ENCODE measurements around the gene DHDH. TPM values are rescaled to one million over a fixed set of nuclear protein-coding genes. Genes with fewer than 3 reads are reported as not detected.
"Not testable (repeated sequence)": the region's sequence is repeated elsewhere in the genome, so short reads cannot be mapped to it uniquely, and the experiment has no call there.

Gene DHDH
- total RNA-seq, 2 experiments from 2014 or later: not detected

DNA sequence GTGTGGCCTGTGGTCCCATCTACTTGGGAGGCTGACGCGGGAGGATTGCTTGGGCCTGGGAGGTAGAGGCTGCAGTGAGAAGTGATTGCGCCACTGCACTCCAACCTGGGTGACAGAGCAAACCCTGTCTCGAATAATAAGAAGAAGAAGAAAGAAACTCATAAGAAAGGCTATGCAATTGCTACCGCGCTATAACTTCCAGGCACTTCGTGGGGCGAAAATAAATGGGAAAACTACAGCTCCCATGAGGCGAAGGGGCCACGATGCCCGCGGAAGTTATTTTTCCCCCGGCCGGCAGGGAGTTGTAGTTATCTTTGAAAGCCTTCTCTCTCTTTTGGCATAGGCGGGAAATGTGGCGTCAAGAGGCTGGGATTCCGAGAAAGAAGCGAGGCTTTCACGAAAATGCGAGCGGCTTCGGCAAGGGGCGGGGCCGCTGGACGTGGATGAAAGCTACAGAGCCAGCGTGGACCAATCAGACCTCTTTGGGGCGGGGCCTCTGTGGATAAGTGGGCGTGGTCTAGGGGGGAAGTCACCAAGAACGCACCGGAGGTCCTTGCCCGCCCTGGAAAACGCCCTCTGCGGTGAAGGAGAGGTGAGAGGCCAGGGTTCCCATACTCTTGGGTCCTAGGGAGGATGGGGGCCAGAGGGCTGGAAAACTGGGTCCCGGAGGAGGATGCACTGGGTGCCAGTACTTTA lies 33.6 kb upstream of the DHDH start, which contains the start of gene NUCB1:
NUCB1 (plus strand) TSS at position 532 of the 696 bp plus-strand sequence. CDS start 485 bp downstream, outside the sequence.
- no TSS peak for BruUV-seq (replicated peaks)
- H3K79me2 ChIP-seq (ENCODE audit: insufficient read depth, low read depth, low read length): peaks cover 5% of the 10 kb centered on the region; the same call in 1 of the 2 replicates
- H3K9me3 ChIP-seq (ENCODE audit: low read length): no peaks in the 10 kb centered on the region
- DNase-seq (ENCODE audit: low spot score): peak; percentile 98
- ChIA-PET POLR2A (interaction anchor here (0.5 kb wide), 1 partner anchor 66 kb away, joined by 4 read pairs; no protein-coding TSS in a partner anchor), CTCF (ENCODE audit: unreplicated experiment) (interaction anchor here (1.0 kb wide), 1 partner anchor 14 kb away, joined by 3 read pairs; no protein-coding TSS in a partner anchor)
- peak within 1 kb of the TSS; percentile 86 for H3K4me3 ChIP-seq (ENCODE audit: low read depth, low read length, poor library complexity, severe bottlenecking)
- peaks cover 16% of the 10 kb centered on the region for H3K36me3 ChIP-seq (ENCODE audit: insufficient read depth, low read length)
- H4K20me1 ChIP-seq (ENCODE audit: insufficient read depth, low read length): no peaks in the 10 kb centered on the region
- peak within 1 kb of the TSS; percentile 87 for H2AFZ ChIP-seq (ENCODE audit: low read length)
- TF ChIP-seq, protein P1, sequence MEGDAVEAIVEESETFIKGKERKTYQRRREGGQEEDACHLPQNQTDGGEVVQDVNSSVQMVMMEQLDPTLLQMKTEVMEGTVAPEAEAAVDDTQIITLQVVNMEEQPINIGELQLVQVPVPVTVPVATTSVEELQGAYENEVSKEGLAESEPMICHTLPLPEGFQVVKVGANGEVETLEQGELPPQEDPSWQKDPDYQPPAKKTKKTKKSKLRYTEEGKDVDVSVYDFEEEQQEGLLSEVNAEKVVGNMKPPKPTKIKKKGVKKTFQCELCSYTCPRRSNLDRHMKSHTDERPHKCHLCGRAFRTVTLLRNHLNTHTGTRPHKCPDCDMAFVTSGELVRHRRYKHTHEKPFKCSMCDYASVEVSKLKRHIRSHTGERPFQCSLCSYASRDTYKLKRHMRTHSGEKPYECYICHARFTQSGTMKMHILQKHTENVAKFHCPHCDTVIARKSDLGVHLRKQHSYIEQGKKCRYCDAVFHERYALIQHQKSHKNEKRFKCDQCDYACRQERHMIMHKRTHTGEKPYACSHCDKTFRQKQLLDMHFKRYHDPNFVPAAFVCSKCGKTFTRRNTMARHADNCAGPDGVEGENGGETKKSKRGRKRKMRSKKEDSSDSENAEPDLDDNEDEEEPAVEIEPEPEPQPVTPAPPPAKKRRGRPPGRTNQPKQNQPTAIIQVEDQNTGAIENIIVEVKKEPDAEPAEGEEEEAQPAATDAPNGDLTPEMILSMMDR (conservative IDR thresholded peaks at IDR 0.05; ENCODE audit: low read length): peak; percentile 47; the same call in 1 of the 2 replicates
- TF ChIP-seq EZH2phosphoT487 (IDR thresholded peaks at IDR 0.05; ENCODE audit: borderline replicate concordance, low read depth, low read length): no peak
- peaks cover 15% of the 10 kb centered on the region for H3K4me1 ChIP-seq (ENCODE audit: insufficient read depth, low read length, poor library complexity, severe bottlenecking)
- H3K9me2 ChIP-seq (ENCODE audit: insufficient read depth, low read length): no peaks in the 10 kb centered on the region
- H3K27ac ChIP-seq (ENCODE audit: low read depth, low read length, poor library complexity, severe bottlenecking): peak within 1 kb of the TSS; percentile 69
- H3K4me2 ChIP-seq (ENCODE audit: low read length): peak within 1 kb of the TSS; percentile 85
- intact Hi-C loops (cut with micrococcal nuclease; ENCODE audit: unreplicated experiment): no loop called here

DNA sequence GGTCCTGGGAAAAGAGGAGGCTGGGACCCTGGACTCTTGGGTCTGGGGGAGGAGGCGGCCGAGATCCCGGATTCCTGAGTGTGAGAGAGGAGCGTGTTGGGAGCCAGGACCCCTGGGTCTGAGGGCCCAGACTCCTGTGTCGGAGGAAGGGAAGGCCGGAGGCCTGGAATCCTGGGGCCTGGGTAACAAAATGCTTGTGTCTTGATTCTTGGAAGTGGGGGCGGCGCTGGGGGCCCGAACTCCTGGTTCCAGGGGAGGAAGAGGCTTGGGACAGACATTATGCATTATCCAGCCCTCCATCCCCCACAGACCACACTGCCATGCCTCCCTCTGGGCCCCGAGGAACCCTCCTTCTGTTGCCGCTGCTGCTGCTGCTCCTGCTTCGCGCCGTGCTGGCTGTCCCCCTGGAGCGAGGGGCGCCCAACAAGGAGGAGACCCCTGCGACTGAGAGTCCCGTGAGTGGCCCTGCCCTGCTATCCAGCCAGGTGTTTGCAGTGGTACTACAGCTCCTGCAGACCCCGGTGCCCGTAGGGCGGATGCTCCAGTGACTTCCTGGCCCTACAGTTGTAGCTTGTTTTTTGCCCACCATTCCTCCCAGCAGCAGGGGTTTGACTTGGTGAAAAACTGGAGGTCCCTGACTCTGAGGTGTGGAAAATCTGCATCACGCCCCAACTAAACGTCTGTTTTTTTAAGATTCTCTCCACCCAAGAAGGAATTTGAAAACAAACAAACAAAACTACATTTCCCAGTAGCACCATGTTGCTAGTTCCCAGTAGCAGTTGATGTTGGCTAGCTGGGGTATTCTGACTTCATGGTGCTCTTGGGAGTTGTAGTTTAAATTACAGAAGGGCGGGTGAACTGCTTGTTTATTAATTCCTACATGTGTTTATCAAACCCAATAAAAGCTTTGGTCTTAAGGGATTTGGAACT lies 32.8 kb upstream of the DHDH start:
- H3K4me3 ChIP-seq (ENCODE audit: low read depth, low read length, poor library complexity, severe bottlenecking): peak overlapping the region; percentile 86
- no peaks in the 10 kb centered on the region for H3K9me2 ChIP-seq (ENCODE audit: insufficient read depth, low read length)
- peaks cover 15% of the 10 kb centered on the region for H3K4me1 ChIP-seq (ENCODE audit: insufficient read depth, low read length, poor library complexity, severe bottlenecking)
- H3K9me3 ChIP-seq (ENCODE audit: low read length): no peaks in the 10 kb centered on the region
- intact Hi-C loops (cut with micrococcal nuclease; ENCODE audit: unreplicated experiment): no loop called here
- H3K79me2 ChIP-seq (ENCODE audit: insufficient read depth, low read depth, low read length): peaks cover 5% of the 10 kb centered on the region; the same call in 1 of the 2 replicates
- peaks cover 24% of the 10 kb centered on the region for H3K36me3 ChIP-seq (ENCODE audit: insufficient read depth, low read length)
- TSS peak; percentile 73 for BruUV-seq (replicated peaks)
- peak overlapping the region; percentile 85 for H3K4me2 ChIP-seq (ENCODE audit: low read length)
- peak; percentile 63 for DNase-seq (ENCODE audit: low spot score)
- peak overlapping the region; percentile 12; the same call in 1 of the 2 replicates for H2AFZ ChIP-seq (ENCODE audit: low read length)
- ChIA-PET POLR2A (interaction anchor here (0.5 kb wide), 1 partner anchor 65 kb away, joined by 4 read pairs; no protein-coding TSS in a partner anchor), CTCF (ENCODE audit: unreplicated experiment) (interaction anchor here (0.6 to 1.0 kb wide), 2 partner anchors 15 to 51 kb away, joined by 3 to 4 read pairs; no protein-coding TSS in a partner anchor)
- H3K27ac ChIP-seq (ENCODE audit: low read depth, low read length, poor library complexity, severe bottlenecking): peak overlapping the region; percentile 69
- TF ChIP-seq, protein P1 (conservative IDR thresholded peaks at IDR 0.05; ENCODE audit: low read length): no peak
- TF ChIP-seq EZH2phosphoT487 (IDR thresholded peaks at IDR 0.05; ENCODE audit: borderline replicate concordance, low read depth, low read length): no peak
- H4K20me1 ChIP-seq (ENCODE audit: insufficient read depth, low read length): no peaks in the 10 kb centered on the region

DNA sequence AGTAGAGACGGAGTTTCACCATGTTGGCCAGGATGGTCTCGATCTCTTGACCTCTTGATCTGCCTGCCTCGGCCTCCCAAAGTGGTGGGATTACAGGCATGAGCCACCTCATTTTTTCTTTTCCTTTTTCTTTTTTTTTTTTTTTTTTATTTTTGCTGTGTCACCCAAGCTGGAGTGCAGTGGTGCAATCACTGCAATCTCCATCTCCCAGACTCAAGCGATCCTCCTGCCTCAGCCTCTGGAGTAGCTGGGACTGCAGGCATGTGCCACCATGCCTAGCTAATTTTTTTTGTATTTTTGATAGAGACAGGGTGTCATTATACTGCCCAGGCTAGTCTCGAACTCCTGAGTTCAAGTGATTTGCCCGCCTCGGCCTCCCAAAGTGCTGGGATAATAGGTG lies 31.2 kb upstream of the DHDH start:
- BruUV-seq (replicated peaks); DNase-seq (ENCODE audit: low spot score); CTCF ChIA-PET (ENCODE audit: unreplicated experiment); H3K27ac ChIP-seq (ENCODE audit: low read depth, low read length, poor library complexity, severe bottlenecking); H3K9me3 ChIP-seq (ENCODE audit: low read length); H3K79me2 ChIP-seq (ENCODE audit: insufficient read depth, low read depth, low read length); H2AFZ ChIP-seq (ENCODE audit: low read length); H3K4me3 ChIP-seq (ENCODE audit: low read depth, low read length, poor library complexity, severe bottlenecking); H3K9me2 ChIP-seq (ENCODE audit: insufficient read depth, low read length); H3K4me2 ChIP-seq (ENCODE audit: low read length); intact Hi-C loops (cut with micrococcal nuclease; ENCODE audit: unreplicated experiment); H4K20me1 ChIP-seq (ENCODE audit: insufficient read depth, low read length): not testable (repeated sequence)
- peaks cover 38% of the 10 kb centered on the region for H3K36me3 ChIP-seq (ENCODE audit: insufficient read depth, low read length)
- peaks cover 12% of the 10 kb centered on the region for H3K4me1 ChIP-seq (ENCODE audit: insufficient read depth, low read length, poor library complexity, severe bottlenecking)
- POLR2A ChIA-PET: interaction anchor here (0.7 kb wide), 1 partner anchor 49 kb away, joined by 4 read pairs; no protein-coding TSS in a partner anchor

DNA sequence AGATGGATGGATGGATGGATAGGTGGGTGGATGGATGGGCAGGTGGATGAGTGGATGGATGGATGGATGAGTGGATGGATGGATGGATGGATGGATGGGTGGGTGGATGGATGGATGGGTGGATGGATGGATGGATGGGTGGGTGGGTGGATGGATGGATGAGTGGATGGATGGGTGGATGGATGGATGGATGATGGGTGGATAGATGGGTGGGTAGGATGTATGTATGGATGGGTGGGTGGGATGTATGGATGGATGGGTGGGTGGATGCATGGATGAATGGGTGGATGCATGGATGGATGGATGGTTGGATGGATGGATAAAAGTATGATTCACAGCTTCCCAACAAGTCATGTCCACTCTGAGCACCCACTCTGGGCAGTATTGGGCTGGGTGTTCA lies 29.7 kb upstream of the DHDH start:
- H3K4me3 ChIP-seq (ENCODE audit: low read depth, low read length, poor library complexity, severe bottlenecking); CTCF ChIA-PET (ENCODE audit: unreplicated experiment); H3K9me3 ChIP-seq (ENCODE audit: low read length); BruUV-seq (replicated peaks); DNase-seq (ENCODE audit: low spot score); POLR2A ChIA-PET; H3K79me2 ChIP-seq (ENCODE audit: insufficient read depth, low read depth, low read length); H3K27ac ChIP-seq (ENCODE audit: low read depth, low read length, poor library complexity, severe bottlenecking); intact Hi-C loops (cut with micrococcal nuclease; ENCODE audit: unreplicated experiment); H4K20me1 ChIP-seq (ENCODE audit: insufficient read depth, low read length); H3K4me2 ChIP-seq (ENCODE audit: low read length); H2AFZ ChIP-seq (ENCODE audit: low read length); H3K9me2 ChIP-seq (ENCODE audit: insufficient read depth, low read length): not testable (repeated sequence)
- peaks cover 12% of the 10 kb centered on the region for H3K4me1 ChIP-seq (ENCODE audit: insufficient read depth, low read length, poor library complexity, severe bottlenecking)
- peaks cover 52% of the 10 kb centered on the region for H3K36me3 ChIP-seq (ENCODE audit: insufficient read depth, low read length)
